Activated naive CD4-positive, alpha-beta T cell treated with anti-CD3 and anti-CD28 coated beads, Interleukin-2, amount 10 ng/mL, durations not matched to agents 5 hours and 36 hours (primary cell): ENCODE data around the gene ZNF544. TPM values are rescaled to one million over a fixed set of nuclear protein-coding genes. Genes with fewer than 3 reads are reported as not detected.

ENCODE experiments used
- total RNA-seq, 2 experiments: library from RNA; stranded (reverse); gene quantifications; one replicate each; pipeline ENCODE4 v1.2.3, GENCODE V29; 2021

ZNF544 gene
- total RNA-seq = 10 to 100 TPM; 48.7 to 53.1 TPM

GRCh38 chr19:58228585-58229254, at the start of gene ZNF544:
Gene ZNF544, plus strand, starts transcription at chr19:58228914. Its CDS starts 15,110 bp downstream, at chr19:58244024.

DNA sequence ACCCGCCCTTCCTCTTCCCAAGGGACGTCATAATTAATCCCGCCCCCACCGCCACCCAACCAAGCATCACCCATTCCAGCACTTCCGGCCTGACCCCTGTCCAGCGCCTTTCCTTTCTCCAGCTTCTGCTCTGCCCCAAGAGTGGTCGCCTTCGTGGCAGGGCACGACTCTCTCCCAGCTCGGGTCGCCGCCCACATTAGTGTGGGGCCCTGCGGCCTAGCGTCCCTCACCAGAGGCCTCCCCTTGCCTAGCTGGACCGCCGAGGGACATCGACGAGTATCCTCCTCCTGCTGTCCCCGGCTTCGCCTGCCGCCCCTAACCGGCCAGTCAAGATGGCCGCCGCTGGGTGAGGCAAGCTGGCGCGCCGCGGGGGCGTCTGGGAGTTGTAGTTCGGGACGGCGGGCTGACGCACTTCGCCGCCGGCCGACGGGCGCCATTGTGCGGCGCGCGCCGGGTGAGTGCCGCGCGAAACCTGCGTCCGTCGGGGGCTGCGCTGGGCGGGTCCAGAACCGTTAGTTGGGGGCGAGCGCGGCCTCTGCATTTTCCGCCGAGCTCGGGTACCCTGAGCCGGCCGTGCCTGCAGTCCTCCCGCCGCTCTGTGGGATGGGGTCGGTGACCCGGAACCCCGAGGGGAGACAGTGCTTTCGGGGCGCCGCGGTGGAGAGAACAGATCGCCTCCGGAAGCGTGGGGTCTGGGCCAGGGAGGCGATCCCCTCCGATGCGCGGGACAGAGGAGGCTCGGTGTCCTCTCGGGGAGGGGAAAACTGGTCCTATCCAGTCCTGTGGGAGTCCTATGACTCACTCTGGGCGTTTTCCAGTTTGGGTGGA, 45.5 kb upstream of the ZNF544 start, which contains the start of gene ZNF274:
Gene ZNF274 (plus strand): TSS at position 73 of the 828 bp plus-strand sequence. CDS start 905 bp downstream, outside the sequence.

GRCh38 chr19:58278541-58279041, 49.9 kb downstream of the ZNF544 start, which contains the start of gene ZNF8:
Gene ZNF8, plus strand, starts transcription at chr19:58278955. Its CDS starts 127 bp downstream, at chr19:58279082.

DNA sequence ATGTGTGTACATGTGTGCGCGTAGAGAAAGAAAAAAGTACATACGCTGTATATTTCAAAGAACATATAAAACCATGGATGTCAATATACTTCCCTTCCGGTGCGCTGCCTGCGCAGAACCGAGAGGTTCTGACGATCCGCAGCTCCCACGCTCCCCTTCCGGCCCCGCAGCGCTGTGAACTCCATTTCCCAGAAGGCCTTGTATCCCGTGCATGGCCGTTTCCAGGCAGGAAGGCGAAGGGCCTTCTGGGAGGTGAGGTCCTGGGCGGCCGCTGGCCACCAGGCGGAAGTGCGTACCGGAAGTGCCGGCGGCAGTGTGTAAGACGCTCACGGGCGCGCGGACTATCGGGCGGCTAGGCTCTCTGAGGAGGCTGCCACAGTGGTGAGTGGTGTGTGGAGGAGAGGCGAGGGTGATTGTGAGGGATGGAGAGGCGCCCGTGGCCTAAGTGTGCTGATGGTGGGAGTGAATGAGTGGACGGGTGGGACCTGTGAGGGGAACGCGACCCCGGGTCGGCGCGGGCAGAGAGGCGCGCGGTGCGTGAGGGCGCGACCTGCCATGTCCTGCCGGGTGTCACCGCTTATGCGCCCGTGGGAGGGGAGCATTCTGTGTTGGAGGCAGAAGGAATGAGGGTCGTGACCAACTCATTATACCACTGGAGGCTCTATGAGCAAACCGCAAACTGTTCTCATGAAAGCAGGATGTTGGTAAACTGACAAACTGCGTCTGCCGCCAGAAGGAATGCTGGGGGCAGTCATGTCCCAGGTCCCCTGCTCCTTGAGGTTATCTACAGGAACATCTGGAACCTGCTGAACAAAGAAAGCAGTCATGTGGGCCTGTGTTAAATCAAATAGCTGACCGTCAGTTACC, 76.6 kb downstream of the ZNF544 start, which contains the start of gene ERVK3-1:
Gene ERVK3-1 (plus strand): TSS at position 313 of the 867 bp plus-strand sequence. CDS start 6,792 bp downstream, outside the sequence.

Other genes with a start within 250 kb of the ZNF544 start
- gene ZNF606, start 226.1 kb upstream of the ZNF544 start, total RNA-seq = 10 to 100 TPM; 15.1 to 16.4 TPM
- gene ZSCAN1, start 194.9 kb upstream of the ZNF544 start, total RNA-seq = not detected
- under 1 TPM; 0.39 to 0.50 TPM for gene ZNF135, start 169.6 kb upstream of the ZNF544 start, total RNA-seq
- gene ZSCAN18, start 130.7 kb upstream of the ZNF544 start, total RNA-seq = 10 to 100 TPM; 16.3 to 16.6 TPM
- 1 to 10 TPM; 5.7 to 5.8 TPM for gene ZNF329, start 78.1 kb upstream of the ZNF544 start, total RNA-seq
- 10 to 100 TPM; 30.8 to 32.7 TPM for gene ZNF274, start 45.9 kb upstream of the ZNF544 start, total RNA-seq
- gene ZNF8, start 50.0 kb downstream of the ZNF544 start, total RNA-seq = 1 to 10 TPM; 5.7 to 6.2 TPM
- 10 to 100 TPM; 59.5 to 59.7 TPM for gene ERVK3-1, start 76.5 kb downstream of the ZNF544 start, total RNA-seq
- 1 to 10 TPM; 4.6 to 5.3 TPM for gene ZSCAN22, start 98.1 kb downstream of the ZNF544 start, total RNA-seq
- 1 to 10 TPM; 8.0 to 9.0 TPM for gene A1BG, start 124.6 kb downstream of the ZNF544 start, total RNA-seq
- gene ZNF497, start 133.8 kb downstream of the ZNF544 start, total RNA-seq = 1 to 10 TPM; 1.5 to 2.1 TPM
- gene ZNF837, start 152.1 kb downstream of the ZNF544 start, total RNA-seq = 1 to 10 TPM; 1.8 to 2.3 TPM
- 1,000 to 10,000 TPM; 1,327 to 1,390 TPM for gene RPS5, start 158.4 kb downstream of the ZNF544 start, total RNA-seq
- under 1 TPM; 0.31 to 0.35 TPM for gene RNF225, start 166.7 kb downstream of the ZNF544 start, total RNA-seq
- 1 to 10 TPM; 4.4 to 5.3 TPM for gene ZNF584, start 179.7 kb downstream of the ZNF544 start, total RNA-seq
- gene ZNF132, start 211.2 kb downstream of the ZNF544 start, total RNA-seq = 1 to 10 TPM; 4.9 to 5.5 TPM
- gene ZNF324B, start 222.7 kb downstream of the ZNF544 start, total RNA-seq = 10 to 100 TPM; 10.6 to 12.1 TPM
- 10 to 100 TPM; 13.5 to 13.7 TPM for gene ZNF324, start 238.2 kb downstream of the ZNF544 start, total RNA-seq
- 1 to 10 TPM; 8.5 to 8.7 TPM for gene ZNF446, start 247.4 kb downstream of the ZNF544 start, total RNA-seq